Endothelial cell of umbilical vein (primary cell): ENCODE measurements around the gene EGF.

ENCODE experiments used
- CTCF ChIP-seq, 2 donors: IDR thresholded peaks; 1 replicate in 1 of 2; 2 replicates in 1 of 2; pipeline ENCODE4 v1.5.1; 2011; ENCODE audit warnings: low read length in 2 of 2, mild to moderate bottlenecking in 2 of 2, moderate library complexity in 2 of 2, control low read depth in 1 of 2, inconsistent platforms in 1 of 2, low read depth in 1 of 2; ENCODE audit not compliant: insufficient read depth in 1 of 2; ENCODE audit errors: extremely low read depth in 1 of 2
- EZH2 ChIP-seq: IDR thresholded peaks from 2 replicates; pipeline ENCODE4 v1.6.1; 2012; ENCODE audit warnings: borderline replicate concordance, low read depth, mild to moderate bottlenecking, moderate library complexity, low read length, inconsistent platforms; ENCODE audit not compliant: severe bottlenecking
- FOS ChIP-seq: IDR thresholded peaks from 2 replicates; pipeline ENCODE4 v1.6.1; 2011; ENCODE audit warnings: mild to moderate bottlenecking, low read length, moderate library complexity, borderline replicate concordance; ENCODE audit not compliant: insufficient read depth
- GATA2 ChIP-seq: IDR thresholded peaks from 2 replicates; pipeline ENCODE4 v1.7.0; 2011; ENCODE audit warnings: low read depth, mild to moderate bottlenecking, moderate library complexity, mixed read lengths, low read length; ENCODE audit not compliant: insufficient read length, insufficient read depth
- JUN ChIP-seq: IDR thresholded peaks from 2 replicates; pipeline ENCODE4 v1.6.1; 2011; ENCODE audit warnings: borderline replicate concordance, low read depth; ENCODE audit not compliant: insufficient read length, insufficient read depth
- MAX ChIP-seq: IDR thresholded peaks from 2 replicates; pipeline ENCODE4 v1.6.1; 2011; ENCODE audit not compliant: insufficient read depth, insufficient read length
- MYC ChIP-seq: IDR thresholded peaks from one replicate; pipeline ENCODE4 v1.6.1; 2011; ENCODE audit warnings: mild to moderate bottlenecking, low read depth, low read length
- POLR2A ChIP-seq: IDR thresholded peaks from 2 replicates; pipeline ENCODE4 v1.6.1; 2012; ENCODE audit warnings: low read depth, mild to moderate bottlenecking, control low read depth, low read length
- POLR2AphosphoS5 ChIP-seq: IDR thresholded peaks from 2 replicates; pipeline ENCODE4 v1.6.1; 2012; ENCODE audit warnings: low read depth, mild to moderate bottlenecking, control low read depth, low read length, moderate library complexity; ENCODE audit not compliant: insufficient read depth

GRCh38 chr4:109955146-109955545 is 42.5 kb downstream of the EGF start:
- TF ChIP-seq MAX (no peak), POLR2A (no peak), CTCF (IDR thresholded peaks at IDR 0.05; ENCODE audit: extremely low read depth in 1 of 2, insufficient read depth in 1 of 2, low read depth in 1 of 2, low read length in 2 of 2) (no peak), FOS (no peak), GATA2 (no peak), POLR2AphosphoS5 (no peak), EZH2 (no peak), JUN (no peak), MYC (no peak)
